K562 (cell line): Measurements from ENCODE around the gene NFKBIB. TPM values are rescaled to one million over a fixed set of nuclear protein-coding genes. Genes with fewer than 3 reads are reported as not detected.

Source experiments
- E2F8 ChIP-seq: fragments of 450-650 bp; IDR thresholded peaks from 2 replicates; pipeline ENCODE4 v1.7.1; 2018; ENCODE audit warnings: mild to moderate bottlenecking, low read depth; ENCODE audit not compliant: partially characterized antibody
- ERF ChIP-seq: fragments of 450-650 bp; formaldehyde crosslinking; IDR thresholded peaks from 2 replicates; pipeline ENCODE4 v1.4.0; 2020; ENCODE audit warnings: mild to moderate bottlenecking, mixed read lengths
- JUND ChIP-seq, 2 experiments: IDR thresholded peaks; 2 replicates in 1 of 2; 3 replicates in 1 of 2; pipeline ENCODE4 v1.6.1; 2011; ENCODE audit warnings: borderline replicate concordance in 2 of 2, low read depth in 2 of 2, low read length in 2 of 2, improper control_type of control experiment in 1 of 2, missing biosample characterization in 1 of 2, missing genetic modification characterization in 1 of 2, missing genetic modification reagents in 1 of 2
- LCOR ChIP-seq: sonication (generic); formaldehyde crosslinking; IDR thresholded peaks from 2 replicates; pipeline ENCODE4 v1.8.0; 2022; ENCODE audit warnings: mild to moderate bottlenecking, missing genetic modification reagents
- MNT ChIP-seq, 2 experiments: fragments of 450-650 bp; conservative IDR thresholded peaks; 2 replicates each; pipeline ENCODE4 v1.6.1; 2017; ENCODE audit warnings: mild to moderate bottlenecking in 2 of 2, moderate library complexity in 2 of 2
- NFIX ChIP-seq: fragments of 250-450 bp; sonication (Bioruptor Pico); IDR thresholded peaks from 2 replicates; pipeline ENCODE4 v1.4.0; 2020; ENCODE audit warnings: low read depth, mild to moderate bottlenecking, moderate library complexity
- NKRF ChIP-seq: fragments of 450-650 bp; IDR thresholded peaks from 2 replicates; pipeline ENCODE4 v1.6.1; 2016; ENCODE audit warnings: borderline replicate concordance
- NR0B1 ChIP-seq: fragments of 450-650 bp; IDR thresholded peaks from one replicate; pipeline ENCODE4 v1.6.1; 2018; ENCODE audit warnings: mild to moderate bottlenecking, moderate library complexity; ENCODE audit not compliant: partially characterized antibody
- SP1 ChIP-seq: sonication (generic); formaldehyde crosslinking; IDR thresholded peaks from 2 replicates; pipeline ENCODE4 v1.8.1; 2022; ENCODE audit warnings: mild to moderate bottlenecking, missing genetic modification reagents
- STAT5B ChIP-seq: fragments of 250-450 bp; sonication (Bioruptor Pico); IDR thresholded peaks from 2 replicates; pipeline ENCODE4 v1.8.0; 2021; ENCODE audit warnings: mild to moderate bottlenecking, inconsistent platforms
- TBL1XR1 ChIP-seq, 2 experiments: IDR thresholded peaks; 2 replicates each; pipeline ENCODE4 v1.6.1; 2012; ENCODE audit warnings: improper control_type of control experiment in 2 of 2, low read length in 2 of 2, mild to moderate bottlenecking in 1 of 2
- UBTF ChIP-seq, 2 experiments: IDR thresholded peaks; 2 replicates each; pipeline ENCODE4 v1.6.1; 2012; ENCODE audit warnings: improper control_type of control experiment in 2 of 2, low read depth in 2 of 2, low read length in 2 of 2, borderline replicate concordance in 1 of 2
- ZC3H8 ChIP-seq: fragments of 450-650 bp; IDR thresholded peaks from 2 replicates; pipeline ENCODE4 v1.6.1; 2017
- polyA plus RNA-seq, 8 experiments: library from polyadenylated mRNA; depleted of rRNA in 4 of 8; stranded (reverse) in 5 of 8; unstranded in 3 of 8; fragments of >200 nt; fragmentation: Nextera tagmentation in 2 of 8; fragmentation: Illumina TruSeq in 1 of 8; extraction: Ambion mirVana in 2 of 8; extraction: Trizol in 1 of 8; gene quantifications; 2 replicates each; pipeline versions ENCODE4 v1.2.1 to v1.2.3, GENCODE V29; 2011 to 2014; ENCODE audit warnings: inconsistent platforms in 1 of 8, missing spikeins in 1 of 8
- total RNA-seq, 7 experiments: library from RNA; depleted of rRNA in 6 of 7; stranded (reverse); fragments of >200 nt in 6 of 7; fragmentation: Illumina TruSeq in 2 of 7; extraction: Trizol in 2 of 7; gene quantifications; 2 replicates each; pipeline versions ENCODE4 v1.2.1 to v1.2.3, GENCODE V29; 2011 to 2021; ENCODE audit warnings: low replicate concordance in 1 of 7

NFKBIB gene
- total and polyA plus RNA-seq, 9 of the 15 experiments (the other 6 are each of a cell fraction or from before 2014, with no cell fraction given): 1.5 to 44.9 (median 10.4) TPM

- TF ChIP-seq MNT (conservative IDR thresholded peaks at IDR 0.05) (0 out of 4 replicates have a peak, but pooled peaks of 1 of the 2 experiments have one; percentile 33), LCOR (no peak), ERF (0 out of 2 replicates have a peak, but pooled peaks have one; percentile 20), ZC3H8 (no peak), UBTF (IDR thresholded peaks at IDR 0.05; ENCODE audit: borderline replicate concordance in 1 of 2, low read depth in 2 of 2, low read length in 2 of 2) (0 out of 4 replicates have a peak, but pooled peaks have one; percentile 22 to 26), NKRF (no peak), TBL1XR1 (IDR thresholded peaks at IDR 0.05; ENCODE audit: low read length in 2 of 2) (no peak), NFIX (no peak), JUND (IDR thresholded peaks at IDR 0.05; ENCODE audit: borderline replicate concordance, low read depth, low read length) (no peak), JUND (tag; IDR thresholded peaks at IDR 0.05; ENCODE audit: borderline replicate concordance, low read depth, low read length) (no peak), STAT5B (CRISPR knock-in tag) (no peak), E2F8 (no peak), NR0B1 (no peak), SP1 (CRISPR knock-in tag) (peak; percentile 57; the same call in 1 of the 2 replicates)
Observed at GRCh38 chr19:38852231-38853044, 47.3 kb upstream of the NFKBIB start (continued).
